HG03135 (cell line): Measurements from ENCODE around the gene HLX.

Experiments used
- ATAC-seq: cut with Tn5 transposase; IDR thresholded peaks from one replicate; pipeline ENCODE4 v1.9.1; 2021; ENCODE audit warnings: mild to moderate bottlenecking, moderate library complexity; ENCODE audit not compliant: unreplicated experiment

The HLX gene

GRCh38 chr1:220921498-220921897 lies 42.3 kb downstream of the HLX start:
- no peak for ATAC-seq

- ATAC-seq, result no peak
Measured at GRCh38 chr1:220921971-220922635, 42.9 kb downstream of the HLX start.

- ATAC-seq, result no peak
Measured at GRCh38 chr1:220922951-220923350, 43.7 kb downstream of the HLX start.

GRCh38 chr1:220924331-220924970 lies 45.2 kb downstream of the HLX start:
- ATAC-seq, result no peak

- ATAC-seq, result no peak
Measured at GRCh38 chr1:220925707-220926106, 46.5 kb downstream of the HLX start.

DNA sequence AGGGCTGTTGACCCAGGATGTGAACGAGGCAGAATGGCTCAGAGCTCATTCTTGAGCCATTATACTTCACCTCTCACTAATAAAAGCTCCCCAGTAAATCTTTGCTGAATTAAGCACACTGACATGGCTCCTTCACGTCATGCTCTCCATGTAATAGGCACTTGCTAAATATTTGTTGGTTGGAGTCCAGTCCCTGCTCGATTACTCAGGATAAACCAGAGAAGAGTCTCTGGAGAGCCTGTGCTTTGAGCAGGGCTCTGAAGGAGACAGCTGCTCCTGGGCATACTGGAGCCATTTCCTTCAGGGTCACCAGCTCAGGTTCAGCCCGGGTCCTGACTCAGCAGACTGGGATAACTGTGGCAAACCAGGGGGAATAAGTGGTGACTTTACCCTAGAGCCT lies 46.9 kb downstream of the HLX start:
- no peak for ATAC-seq

DNA sequence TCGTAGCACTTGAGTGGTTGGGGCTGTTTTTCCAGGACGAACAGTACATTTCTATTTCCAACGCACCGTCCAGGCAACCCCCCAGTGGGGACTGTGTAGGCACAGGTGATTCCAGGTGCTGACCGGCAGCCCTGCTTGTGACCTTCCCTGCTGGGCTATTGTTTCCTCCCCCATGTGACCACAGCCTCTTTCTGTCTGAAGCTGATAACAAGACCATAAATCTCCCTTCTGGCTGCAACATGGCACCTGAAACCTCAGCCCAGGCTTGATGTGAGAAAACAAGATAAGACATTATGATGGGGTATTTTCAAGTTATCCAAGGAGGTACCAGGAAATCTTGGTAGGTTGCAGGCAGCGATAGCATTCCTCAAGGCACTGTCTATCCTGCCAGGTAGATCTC lies 48.2 kb downstream of the HLX start:
- no peak for ATAC-seq

DNA sequence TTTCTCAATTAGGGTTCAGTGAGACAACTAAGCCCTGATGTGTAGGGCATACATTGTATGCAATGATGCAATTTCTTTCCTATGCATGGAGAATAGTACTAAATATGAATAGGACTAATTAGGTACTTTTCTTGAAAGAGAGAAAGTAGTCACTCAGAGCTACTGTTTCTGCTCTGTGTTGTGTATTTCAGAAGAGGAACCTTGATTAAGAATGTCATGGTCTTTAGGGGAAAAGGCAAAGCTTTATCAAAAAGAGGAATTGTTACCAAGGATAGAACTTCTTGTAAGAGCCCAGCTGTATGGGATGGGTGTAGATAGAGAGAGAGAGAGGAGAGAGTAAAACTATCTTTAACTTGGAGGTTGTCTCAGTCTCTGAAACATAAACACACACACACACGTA lies 49.1 kb downstream of the HLX start:
- no peak for ATAC-seq

DNA sequence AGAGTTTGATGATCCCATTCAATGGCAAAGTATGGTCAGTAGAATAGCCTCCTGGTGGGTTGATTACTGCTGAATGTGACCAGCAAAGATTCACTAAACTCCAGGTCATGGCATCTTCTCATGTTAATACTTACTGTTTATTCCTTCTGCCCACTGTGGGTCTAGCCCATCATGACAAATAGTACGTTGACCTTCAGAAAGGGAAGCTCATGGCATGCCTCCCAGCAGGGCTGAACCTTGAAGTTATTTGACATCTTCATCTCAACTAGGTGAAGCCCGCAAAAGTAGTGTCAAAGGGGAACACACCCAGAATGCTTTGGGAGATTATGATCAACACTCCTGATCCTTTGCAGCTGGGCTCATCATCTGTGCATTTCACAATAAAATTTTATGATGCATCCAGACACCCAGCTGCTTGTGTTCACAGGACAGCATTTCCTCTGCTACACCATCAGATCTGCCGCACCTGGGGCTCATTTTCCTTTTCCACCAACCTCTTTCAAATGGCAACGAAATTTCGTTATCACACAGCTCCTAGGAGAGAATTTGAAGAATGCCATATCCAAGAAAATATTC lies 49.6 kb downstream of the HLX start:
- ATAC-seq, result no peak

DNA sequence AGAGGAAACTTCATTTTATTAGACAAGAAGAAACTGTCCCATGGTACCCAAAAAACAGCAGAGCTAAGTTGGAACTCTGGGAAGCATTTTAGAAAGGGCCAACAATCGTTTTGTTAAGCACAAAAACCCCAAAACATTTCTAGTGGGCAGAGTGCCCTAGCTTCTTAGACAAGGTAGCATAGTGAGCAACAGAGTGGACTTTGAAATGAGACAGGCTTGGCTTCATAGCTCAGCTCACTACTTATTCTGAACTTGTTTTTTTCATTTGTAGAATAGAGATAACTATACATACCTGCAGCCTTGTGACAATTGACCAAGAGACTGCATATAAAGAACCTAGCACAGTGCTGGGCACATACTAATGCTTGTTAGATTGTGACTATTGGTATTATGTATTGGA lies 50.1 kb downstream of the HLX start:
- no peak for ATAC-seq
